ENCODE results near the gene HOXB1. TPM values are rescaled to one million over a fixed set of nuclear protein-coding genes. Genes with fewer than 3 reads are reported as not detected.

The HOXB1 gene
- total RNA-seq, 4 donors from 2014 or later = not detected

- Histone ChIP-seq H3K27me3 (peaks cover 0 to 19% of the 10 kb centered on the region in 2 donors), H3K9me3 (no peaks in the 10 kb centered on the region), H3K4me1 (no peaks in the 10 kb centered on the region), H3K36me3 (no peaks in the 10 kb centered on the region), H3K4me3 (no peak overlapping the region), H3K27ac (peak overlapping the region in 1 of 2 donors; percentile 24)
- intact Hi-C loops (cut with DNase I; ENCODE audit: low total_unique reads) = no loop called here
- DNase-seq = no peak
- TF ChIP-seq, protein P1, sequence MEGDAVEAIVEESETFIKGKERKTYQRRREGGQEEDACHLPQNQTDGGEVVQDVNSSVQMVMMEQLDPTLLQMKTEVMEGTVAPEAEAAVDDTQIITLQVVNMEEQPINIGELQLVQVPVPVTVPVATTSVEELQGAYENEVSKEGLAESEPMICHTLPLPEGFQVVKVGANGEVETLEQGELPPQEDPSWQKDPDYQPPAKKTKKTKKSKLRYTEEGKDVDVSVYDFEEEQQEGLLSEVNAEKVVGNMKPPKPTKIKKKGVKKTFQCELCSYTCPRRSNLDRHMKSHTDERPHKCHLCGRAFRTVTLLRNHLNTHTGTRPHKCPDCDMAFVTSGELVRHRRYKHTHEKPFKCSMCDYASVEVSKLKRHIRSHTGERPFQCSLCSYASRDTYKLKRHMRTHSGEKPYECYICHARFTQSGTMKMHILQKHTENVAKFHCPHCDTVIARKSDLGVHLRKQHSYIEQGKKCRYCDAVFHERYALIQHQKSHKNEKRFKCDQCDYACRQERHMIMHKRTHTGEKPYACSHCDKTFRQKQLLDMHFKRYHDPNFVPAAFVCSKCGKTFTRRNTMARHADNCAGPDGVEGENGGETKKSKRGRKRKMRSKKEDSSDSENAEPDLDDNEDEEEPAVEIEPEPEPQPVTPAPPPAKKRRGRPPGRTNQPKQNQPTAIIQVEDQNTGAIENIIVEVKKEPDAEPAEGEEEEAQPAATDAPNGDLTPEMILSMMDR (IDR thresholded peaks at IDR 0.05) = no peak
- TF ChIP-seq POLR2A (IDR thresholded peaks at IDR 0.05) = no peak
Measured at GRCh38 chr17:48570325-48571023, 39.7 kb upstream of the HOXB1 start.

GRCh38 chr17:48569674-48570324 is 39.0 kb upstream of the HOXB1 start:
- TF ChIP-seq POLR2A (IDR thresholded peaks at IDR 0.05) = no peak
- TF ChIP-seq, protein P1 (IDR thresholded peaks at IDR 0.05) = no peak
- no peak for DNase-seq
- Histone ChIP-seq H3K27ac (peak overlapping the region in 1 of 2 donors; percentile 24), H3K4me3 (no peak overlapping the region), H3K36me3 (no peaks in the 10 kb centered on the region), H3K9me3 (no peaks in the 10 kb centered on the region), H3K27me3 (peaks cover 0 to 19% of the 10 kb centered on the region in 2 donors), H3K4me1 (no peaks in the 10 kb centered on the region)
- intact Hi-C loops (cut with DNase I; ENCODE audit: low total_unique reads) = no loop called here

DNA sequence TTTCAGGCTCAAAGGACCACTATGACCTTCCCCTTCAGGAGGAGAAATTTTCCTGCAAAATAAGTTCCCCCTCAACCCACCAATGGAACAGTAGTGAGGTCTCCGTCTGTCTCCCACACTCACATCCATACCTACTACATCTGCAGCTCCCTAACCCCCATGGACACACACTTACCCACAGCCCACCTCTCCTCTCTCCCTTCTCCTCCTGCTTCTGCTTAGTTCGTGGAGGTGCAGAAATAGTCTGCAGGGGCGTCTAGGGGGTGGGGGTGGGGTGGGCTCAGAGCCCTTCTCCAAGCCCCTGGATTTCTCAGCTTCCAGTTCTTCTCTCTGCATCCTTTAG is 38.4 kb upstream of the HOXB1 start:
- intact Hi-C loops (cut with DNase I; ENCODE audit: low total_unique reads) = no loop called here
- H3K27me3 ChIP-seq = peaks cover 0 to 19% of the 10 kb centered on the region in 2 donors
- H3K36me3 ChIP-seq = no peaks in the 10 kb centered on the region
- H3K9me3 ChIP-seq = no peaks in the 10 kb centered on the region
- H3K4me3 ChIP-seq = no peak overlapping the region
- peaks cover 0 to 2% of the 10 kb centered on the region in 2 donors for H3K4me1 ChIP-seq
- no peak for DNase-seq
- H3K27ac ChIP-seq = no peak overlapping the region
- TF ChIP-seq POLR2A (IDR thresholded peaks at IDR 0.05) = no peak
- TF ChIP-seq, protein P1 (IDR thresholded peaks at IDR 0.05) = no peak

- H3K36me3 ChIP-seq = no peaks in the 10 kb centered on the region
- H3K9me3 ChIP-seq = no peaks in the 10 kb centered on the region
- H3K27ac ChIP-seq = peak overlapping the region in 1 of 2 donors; percentile 43
- no peak for DNase-seq
- TF ChIP-seq, protein P1 (IDR thresholded peaks at IDR 0.05) = no peak
- intact Hi-C loops (cut with DNase I; ENCODE audit: low total_unique reads) = no loop called here
- peaks cover 0 to 5% of the 10 kb centered on the region in 2 donors for H3K4me1 ChIP-seq
- H3K27me3 ChIP-seq = peaks cover 0 to 19% of the 10 kb centered on the region in 2 donors
- no peak overlapping the region for H3K4me3 ChIP-seq
Measured at GRCh38 chr17:48568499-48569239, 37.9 kb upstream of the HOXB1 start.
